GM21526 (cell line): ENCODE results near the gene MYO18B.

ENCODE experiments used
- ATAC-seq: cut with Tn5 transposase; IDR thresholded peaks from one replicate; pipeline ENCODE4 v1.9.1; 2021; ENCODE audit warnings: moderate library complexity; ENCODE audit not compliant: unreplicated experiment, low FRiP score

The MYO18B gene

DNA sequence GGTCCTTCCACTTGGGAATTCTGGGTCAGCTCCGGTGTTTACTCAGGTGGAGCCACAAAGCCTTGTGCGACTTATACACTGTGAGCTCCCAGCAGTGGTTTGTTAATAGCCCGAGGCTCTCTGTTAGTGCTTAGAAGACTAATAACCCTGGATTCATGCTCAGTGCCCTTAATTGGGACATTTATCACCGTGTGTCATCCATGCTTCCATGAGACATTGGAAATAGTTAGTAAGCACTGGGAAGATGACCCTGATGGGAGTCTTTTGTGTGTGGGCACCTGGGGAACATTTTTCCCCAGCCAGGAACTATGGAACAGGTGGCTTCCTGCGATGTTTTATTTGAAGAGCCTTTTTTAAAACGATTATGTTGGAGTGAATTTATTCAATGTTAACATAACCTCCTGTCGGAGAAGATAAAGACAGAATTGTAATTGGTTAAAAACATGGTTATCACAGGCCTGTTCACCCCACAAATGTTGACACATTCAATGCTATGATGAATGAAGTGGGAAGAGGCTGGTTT is 188.9 kb downstream of the MYO18B start:
- ATAC-seq, result no peak

- ATAC-seq, result no peak
Observed at GRCh38 chr22:25933158-25933788, 191.3 kb downstream of the MYO18B start.

DNA sequence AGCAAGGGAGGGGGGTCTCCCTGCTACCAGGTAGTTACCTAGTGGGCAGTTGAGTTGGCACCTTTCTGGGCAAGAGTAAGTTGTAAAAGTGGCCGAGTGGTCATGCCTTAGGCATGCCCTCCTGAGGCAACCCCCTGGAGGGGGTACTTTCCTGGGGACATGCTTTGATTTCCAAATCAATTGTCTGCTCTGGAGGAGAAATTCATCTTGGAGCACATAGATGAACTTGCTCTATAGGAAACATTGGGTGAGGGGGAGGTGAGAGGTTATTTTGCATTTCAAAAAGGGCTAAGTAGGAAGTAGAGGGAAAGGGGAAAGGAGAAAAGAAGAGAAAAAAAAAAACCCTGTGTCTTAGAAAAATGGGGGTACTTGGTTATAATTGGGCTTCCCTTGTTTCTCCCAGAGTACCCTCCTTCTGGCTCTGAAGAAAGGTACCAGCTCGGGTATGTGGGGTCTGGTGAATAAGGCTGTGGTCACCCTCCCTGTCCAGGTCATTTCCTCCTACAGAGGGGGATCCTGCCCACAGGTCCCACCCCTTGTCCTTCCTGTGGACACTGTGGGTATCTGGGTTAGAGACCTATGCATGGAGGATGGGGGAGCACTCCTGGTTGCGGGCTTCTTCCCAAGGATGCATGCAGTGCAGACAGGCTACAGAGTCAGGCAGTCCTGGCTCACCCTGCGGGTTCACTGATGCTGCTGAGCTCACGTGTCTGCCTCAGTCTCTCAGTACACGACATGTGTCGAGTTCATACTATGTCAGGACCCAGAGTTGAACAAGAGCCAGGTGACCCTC is 193.5 kb downstream of the MYO18B start:
- ATAC-seq, result no peak

- ATAC-seq, result no peak
Observed at GRCh38 chr22:25938151-25938550, 196.2 kb downstream of the MYO18B start.

DNA sequence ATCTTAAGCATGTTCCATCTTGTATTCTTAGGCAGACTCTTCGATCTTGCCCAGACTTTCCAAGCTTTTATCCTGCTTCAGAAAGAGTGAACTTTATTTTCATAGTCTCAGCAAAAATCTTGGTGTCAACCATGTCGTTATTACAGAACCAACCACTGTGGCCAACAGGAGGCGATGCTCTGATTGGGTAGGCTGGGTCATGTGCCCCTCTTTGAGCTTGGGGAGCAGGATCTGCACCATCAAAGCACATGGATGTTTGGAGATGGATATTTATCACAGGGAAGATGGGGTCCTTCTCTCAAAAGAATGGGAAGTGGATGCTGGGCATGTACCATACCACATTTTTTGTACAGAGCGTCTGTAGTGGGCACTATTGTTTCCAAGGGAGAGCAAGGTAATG is 197.4 kb downstream of the MYO18B start:
- ATAC-seq, result no peak

- ATAC-seq, result no peak
Observed at GRCh38 chr22:25940479-25940878, 198.5 kb downstream of the MYO18B start.

DNA sequence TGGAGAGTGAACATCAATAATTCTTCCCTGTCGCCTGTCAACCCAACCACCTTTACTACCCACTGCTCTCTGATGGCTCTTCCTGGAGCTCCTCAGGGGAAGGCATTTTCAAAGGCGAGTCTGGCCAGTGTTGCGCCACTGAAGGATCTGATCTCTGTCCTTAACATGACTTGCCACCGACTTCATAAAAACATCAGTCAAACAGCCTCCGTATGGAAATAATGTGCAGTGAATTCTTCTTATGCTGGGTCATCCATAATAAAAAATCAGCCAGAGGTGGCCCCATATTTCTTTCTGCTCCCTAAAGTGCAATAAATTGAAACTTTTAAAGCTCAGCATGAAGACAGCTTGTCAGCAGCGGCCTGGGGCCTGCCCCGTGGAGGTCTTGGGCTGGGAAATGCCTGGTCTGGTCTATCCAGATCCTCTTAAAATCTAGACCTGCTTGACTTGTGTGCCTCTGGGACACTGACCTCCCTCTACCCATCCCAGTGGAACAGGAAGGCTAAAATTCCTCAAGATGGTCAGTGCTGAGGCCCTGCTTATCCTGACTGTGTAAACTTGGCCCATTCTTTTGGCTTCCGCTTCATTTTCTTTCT is 199.5 kb downstream of the MYO18B start:
- no peak for ATAC-seq

GRCh38 chr22:25942115-25942855 is 200.3 kb downstream of the MYO18B start:
- ATAC-seq, result no peak

- no peak for ATAC-seq
Observed at GRCh38 chr22:25942856-25943411, 200.9 kb downstream of the MYO18B start.

DNA sequence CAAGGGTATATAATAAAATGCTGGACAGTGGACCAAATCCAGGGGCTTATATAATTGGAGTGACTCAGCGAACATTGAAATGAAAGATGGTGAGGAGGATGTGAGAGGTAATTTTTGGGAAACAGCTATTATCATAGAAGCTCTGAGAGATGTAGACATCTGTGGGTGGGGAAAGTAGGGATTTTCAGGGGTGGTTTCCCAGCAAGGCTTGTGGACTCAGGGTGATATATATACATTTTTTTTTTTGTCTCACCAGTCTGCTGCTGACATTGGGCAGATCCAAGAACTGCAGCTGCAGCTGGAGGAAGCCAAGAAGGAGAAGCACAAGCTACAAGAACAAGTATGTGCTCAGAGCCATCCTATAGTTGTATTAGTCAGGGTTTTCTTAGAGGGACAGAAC is 208.1 kb downstream of the MYO18B start:
- ATAC-seq, result no peak

GRCh38 chr22:25953276-25953675 is 211.3 kb downstream of the MYO18B start:
- no peak for ATAC-seq

DNA sequence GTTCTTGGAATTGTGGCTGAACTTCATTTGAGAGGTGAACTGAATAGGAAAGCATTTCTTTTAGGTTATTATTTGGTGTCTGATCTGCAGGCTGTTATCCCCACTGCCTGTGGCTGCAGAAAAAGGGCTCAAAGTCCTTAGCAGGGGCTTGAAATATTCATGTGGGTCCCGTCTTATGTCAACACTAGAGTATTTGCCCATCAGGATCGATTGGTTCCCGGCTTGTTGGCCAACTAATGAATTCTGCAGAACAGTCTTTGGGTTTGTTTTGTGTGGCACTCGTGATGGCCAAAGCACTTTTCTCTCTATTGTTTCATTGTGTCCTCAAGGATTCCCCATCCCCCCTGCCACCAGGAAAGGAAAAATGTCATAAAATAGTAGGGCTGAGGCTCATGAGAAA is 211.9 kb downstream of the MYO18B start:
- no peak for ATAC-seq

GRCh38 chr22:25955323-25955722 is 213.3 kb downstream of the MYO18B start:
- no peak for ATAC-seq

DNA sequence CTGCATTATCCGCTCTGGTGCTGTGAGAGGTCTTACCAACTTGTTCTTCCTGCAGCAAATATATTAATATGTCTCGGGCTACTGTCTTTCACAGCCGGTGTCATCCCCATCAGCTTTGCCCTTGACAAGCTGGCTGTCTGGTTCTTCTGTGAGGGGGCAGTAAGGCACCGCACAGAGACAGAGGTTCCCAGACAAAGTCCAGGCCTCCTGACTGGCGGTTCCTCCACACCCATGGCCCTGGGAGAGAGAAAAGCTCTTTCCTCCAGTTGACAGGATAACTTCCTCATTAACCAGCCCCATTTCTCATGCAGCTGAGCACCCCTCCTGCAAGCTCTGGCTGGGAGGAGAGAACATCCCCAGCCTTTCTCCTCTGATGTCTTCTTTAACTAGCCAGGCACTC is 214.8 kb downstream of the MYO18B start:
- no peak for ATAC-seq

DNA sequence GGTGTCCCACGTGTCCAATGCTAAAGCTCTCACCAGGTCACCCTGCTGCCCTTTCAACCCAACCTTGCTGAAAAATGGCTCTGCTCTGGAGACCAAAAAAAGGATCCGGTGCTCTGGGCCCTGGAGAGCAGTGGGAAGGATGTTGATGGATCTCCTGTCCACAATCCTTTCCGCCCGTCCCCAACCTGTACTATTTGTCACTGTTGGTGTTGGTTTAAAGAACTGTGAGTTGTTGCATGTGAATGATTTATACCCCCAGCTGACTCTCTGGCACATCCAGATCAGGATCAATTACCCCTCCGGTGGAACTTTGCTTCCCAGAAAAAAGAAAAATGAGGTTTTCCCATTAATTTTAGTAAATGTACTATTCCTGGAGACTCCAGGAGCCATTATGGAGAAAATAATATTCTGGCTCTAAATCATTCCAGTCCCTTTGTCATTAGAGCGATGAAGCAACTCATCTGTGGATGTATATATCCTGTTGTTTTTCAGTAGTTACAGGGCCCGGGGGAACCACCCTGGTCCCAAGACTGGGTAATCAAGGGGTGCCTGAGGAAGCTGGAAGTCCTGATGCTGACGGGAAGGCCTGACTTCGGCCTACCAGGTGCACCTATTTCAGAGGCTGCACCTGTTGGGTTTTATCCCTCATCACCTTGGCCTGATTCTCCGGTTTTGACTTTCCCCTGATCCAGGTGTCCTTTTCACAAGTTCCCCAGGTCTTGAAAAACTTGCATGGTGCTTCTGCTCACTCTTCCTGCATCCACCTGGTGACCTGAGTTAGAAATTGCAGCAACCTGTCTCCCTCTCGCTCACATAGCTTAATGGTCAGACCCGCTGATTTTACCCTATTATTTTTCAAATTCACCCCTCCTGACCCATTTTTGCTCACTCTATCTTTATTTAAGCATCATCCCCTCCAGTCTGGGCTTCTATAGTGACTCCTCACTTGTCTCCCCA is 218.1 kb downstream of the MYO18B start:
- ATAC-seq, result no peak

- no peak for ATAC-seq
Observed at GRCh38 chr22:25961699-25962098, 219.7 kb downstream of the MYO18B start.

- no peak for ATAC-seq
Observed at GRCh38 chr22:25962711-25963110, 220.7 kb downstream of the MYO18B start.

GRCh38 chr22:25964961-25965730 is 223.2 kb downstream of the MYO18B start:
- ATAC-seq, result no peak

- ATAC-seq, result no peak
Observed at GRCh38 chr22:25966448-25966913, 224.5 kb downstream of the MYO18B start.
